Measurements from ENCODE around the gene ERMARD.

The ERMARD gene

DNA sequence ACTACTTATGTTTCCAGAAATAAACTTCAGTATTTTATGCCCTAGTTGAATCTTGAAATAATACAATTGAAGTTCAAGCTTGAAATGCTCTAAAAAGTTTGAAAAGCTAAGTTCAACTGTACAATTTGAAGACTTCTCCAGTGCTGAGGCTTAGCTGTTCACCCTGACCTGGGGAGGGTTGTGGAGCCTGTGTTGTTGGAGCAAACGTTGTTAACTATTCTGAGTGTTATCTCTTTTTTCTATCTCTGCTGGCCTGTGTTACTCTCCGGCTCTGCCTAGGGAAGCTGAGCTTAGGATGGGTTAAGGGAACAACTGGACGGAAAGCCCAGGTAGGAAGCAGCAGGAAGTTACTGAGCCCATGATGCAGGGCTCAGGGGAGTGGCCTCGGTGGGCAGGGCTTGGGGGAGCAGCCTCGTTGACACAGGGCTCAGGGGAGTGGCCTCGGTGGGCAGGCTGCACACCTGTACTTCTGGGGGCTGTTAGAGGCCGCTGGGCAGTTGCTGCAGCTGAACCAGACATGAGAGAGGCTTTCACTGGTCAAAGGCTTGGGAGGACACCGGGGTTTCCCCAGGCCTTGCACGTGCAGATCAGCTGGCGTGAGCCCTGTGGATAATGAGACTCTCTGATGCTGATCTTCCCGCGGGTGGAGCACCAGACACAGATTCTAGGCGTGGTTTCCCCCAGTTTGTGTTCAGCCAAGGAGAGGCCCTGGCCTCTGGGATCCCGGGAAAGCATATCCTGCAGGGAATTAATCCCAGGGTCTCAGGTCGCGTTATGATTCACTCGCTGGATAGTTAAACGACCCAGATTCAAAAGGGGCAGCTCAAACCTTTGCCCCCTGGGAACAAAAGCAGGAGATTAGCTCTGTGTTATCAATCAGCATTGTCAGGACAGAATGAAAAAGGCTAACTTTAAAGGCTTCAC lies 58.9 kb downstream of the ERMARD start:
- TF ChIP-seq, protein P1, sequence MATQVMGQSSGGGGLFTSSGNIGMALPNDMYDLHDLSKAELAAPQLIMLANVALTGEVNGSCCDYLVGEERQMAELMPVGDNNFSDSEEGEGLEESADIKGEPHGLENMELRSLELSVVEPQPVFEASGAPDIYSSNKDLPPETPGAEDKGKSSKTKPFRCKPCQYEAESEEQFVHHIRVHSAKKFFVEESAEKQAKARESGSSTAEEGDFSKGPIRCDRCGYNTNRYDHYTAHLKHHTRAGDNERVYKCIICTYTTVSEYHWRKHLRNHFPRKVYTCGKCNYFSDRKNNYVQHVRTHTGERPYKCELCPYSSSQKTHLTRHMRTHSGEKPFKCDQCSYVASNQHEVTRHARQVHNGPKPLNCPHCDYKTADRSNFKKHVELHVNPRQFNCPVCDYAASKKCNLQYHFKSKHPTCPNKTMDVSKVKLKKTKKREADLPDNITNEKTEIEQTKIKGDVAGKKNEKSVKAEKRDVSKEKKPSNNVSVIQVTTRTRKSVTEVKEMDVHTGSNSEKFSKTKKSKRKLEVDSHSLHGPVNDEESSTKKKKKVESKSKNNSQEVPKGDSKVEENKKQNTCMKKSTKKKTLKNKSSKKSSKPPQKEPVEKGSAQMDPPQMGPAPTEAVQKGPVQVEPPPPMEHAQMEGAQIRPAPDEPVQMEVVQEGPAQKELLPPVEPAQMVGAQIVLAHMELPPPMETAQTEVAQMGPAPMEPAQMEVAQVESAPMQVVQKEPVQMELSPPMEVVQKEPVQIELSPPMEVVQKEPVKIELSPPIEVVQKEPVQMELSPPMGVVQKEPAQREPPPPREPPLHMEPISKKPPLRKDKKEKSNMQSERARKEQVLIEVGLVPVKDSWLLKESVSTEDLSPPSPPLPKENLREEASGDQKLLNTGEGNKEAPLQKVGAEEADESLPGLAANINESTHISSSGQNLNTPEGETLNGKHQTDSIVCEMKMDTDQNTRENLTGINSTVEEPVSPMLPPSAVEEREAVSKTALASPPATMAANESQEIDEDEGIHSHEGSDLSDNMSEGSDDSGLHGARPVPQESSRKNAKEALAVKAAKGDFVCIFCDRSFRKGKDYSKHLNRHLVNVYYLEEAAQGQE (IDR thresholded peaks at IDR 0.05; ENCODE audit: insufficient read depth in 1 of 2, low read depth in 2 of 2, low read length in 2 of 2) = no peak
- no peak for TF ChIP-seq TAF1 (IDR thresholded peaks at IDR 0.05; ENCODE audit: borderline replicate concordance, insufficient read depth, low read length)
- TF ChIP-seq SIN3A (IDR thresholded peaks at IDR 0.05; ENCODE audit: borderline replicate concordance, insufficient read depth, low read length) = no peak
- TF ChIP-seq FOXP2 (optimal IDR thresholded peaks at IDR 0.05; ENCODE audit: borderline replicate concordance, extremely low read depth, extremely low read length, insufficient read depth) = no peak
- no peak for TF ChIP-seq POLR2AphosphoS5 (IDR thresholded peaks at IDR 0.05; ENCODE audit: low read depth, low read length)

DNA sequence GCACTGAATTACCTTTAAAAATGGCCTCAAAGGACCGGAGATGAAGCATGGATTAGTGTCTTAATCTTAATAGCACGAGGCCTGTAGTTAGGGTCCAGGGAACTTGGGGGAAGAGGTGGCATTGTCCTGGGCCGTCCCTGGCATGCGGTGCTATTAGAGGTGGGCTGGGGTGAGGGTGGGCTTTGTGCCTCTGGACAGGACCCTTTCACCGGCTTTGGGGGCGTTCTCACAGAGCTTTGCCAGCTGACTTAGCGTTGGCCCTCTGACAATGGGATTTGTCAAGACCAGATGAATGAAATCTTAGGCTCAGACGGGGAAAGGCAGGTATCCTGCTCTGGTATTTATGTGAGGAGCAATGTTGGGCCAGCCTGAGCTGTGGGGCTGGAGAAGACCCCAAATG lies 59.6 kb downstream of the ERMARD start:
- TF ChIP-seq POLR2AphosphoS5 (IDR thresholded peaks at IDR 0.05; ENCODE audit: low read depth, low read length) (no peak), TAF1 (IDR thresholded peaks at IDR 0.05; ENCODE audit: borderline replicate concordance, insufficient read depth, low read length) (no peak), FOXP2 (optimal IDR thresholded peaks at IDR 0.05; ENCODE audit: borderline replicate concordance, extremely low read depth, extremely low read length, insufficient read depth) (no peak), SIN3A (IDR thresholded peaks at IDR 0.05; ENCODE audit: borderline replicate concordance, insufficient read depth, low read length) (no peak)
- TF ChIP-seq, protein P1 (IDR thresholded peaks at IDR 0.05; ENCODE audit: insufficient read depth in 1 of 2, low read depth in 2 of 2, low read length in 2 of 2) = no peak

DNA sequence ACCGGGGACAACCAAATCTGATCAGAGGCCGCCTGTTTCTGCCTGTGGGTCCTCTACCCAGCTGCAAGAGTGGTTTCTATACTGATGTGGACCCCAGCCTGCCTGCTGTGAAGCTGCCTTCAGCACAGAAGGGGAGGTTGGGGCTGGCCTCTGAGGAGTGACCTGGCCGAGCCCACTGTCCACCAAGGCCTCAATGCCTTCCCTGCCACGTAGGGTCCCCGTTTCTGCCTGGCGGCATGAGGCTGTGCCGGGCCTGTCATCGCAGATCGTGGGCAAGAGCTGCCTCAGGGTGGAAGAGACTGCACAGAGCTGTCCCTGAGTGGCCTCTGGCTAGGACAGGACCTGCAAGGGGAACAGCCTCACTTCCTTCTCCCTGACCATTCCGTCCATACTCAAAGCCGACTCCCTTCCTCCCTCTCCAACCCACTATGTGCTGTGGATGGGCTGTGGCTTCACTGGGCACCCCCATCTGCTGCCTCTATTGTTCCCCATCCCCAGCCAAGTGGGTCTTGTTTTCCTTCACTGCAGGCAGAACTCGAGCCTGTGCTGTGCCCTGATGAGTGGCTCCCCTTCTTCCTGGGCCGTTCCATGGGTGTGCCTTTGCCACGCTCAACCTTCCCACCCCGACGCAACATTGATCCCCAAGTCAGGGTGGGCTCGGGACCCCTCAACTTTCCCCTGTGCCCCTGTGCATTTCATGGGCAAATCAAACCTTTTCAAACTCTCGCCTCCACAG lies 60.3 kb downstream of the ERMARD start:
- no peak for TF ChIP-seq POLR2AphosphoS5 (IDR thresholded peaks at IDR 0.05; ENCODE audit: low read depth, low read length)
- TF ChIP-seq SIN3A (IDR thresholded peaks at IDR 0.05; ENCODE audit: borderline replicate concordance, insufficient read depth, low read length) = no peak
- TF ChIP-seq TAF1 (IDR thresholded peaks at IDR 0.05; ENCODE audit: borderline replicate concordance, insufficient read depth, low read length) = no peak
- TF ChIP-seq FOXP2 (optimal IDR thresholded peaks at IDR 0.05; ENCODE audit: borderline replicate concordance, extremely low read depth, extremely low read length, insufficient read depth) = no peak
- TF ChIP-seq, protein P1 (IDR thresholded peaks at IDR 0.05; ENCODE audit: insufficient read depth in 1 of 2, low read depth in 2 of 2, low read length in 2 of 2) = no peak

DNA sequence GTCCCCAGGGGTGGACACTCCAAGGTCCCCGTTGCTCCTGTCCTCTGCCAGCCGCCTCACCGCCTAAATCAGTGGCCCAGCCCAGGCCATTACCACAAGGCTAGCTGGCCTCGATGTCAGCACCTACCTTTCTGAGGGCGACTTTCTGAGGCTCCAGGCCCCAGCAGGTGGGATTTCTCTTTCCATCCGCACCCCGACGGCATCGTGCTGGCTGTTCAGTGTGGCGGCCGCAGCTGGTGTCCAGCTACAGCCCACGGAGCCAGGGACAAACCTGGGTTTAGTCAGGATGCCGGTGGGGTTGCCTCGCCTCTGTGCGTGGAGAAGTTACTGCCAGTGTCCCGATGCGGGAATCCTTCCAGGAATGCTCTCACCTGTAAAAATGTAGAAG lies 60.8 kb downstream of the ERMARD start:
- TF ChIP-seq TAF1 (IDR thresholded peaks at IDR 0.05; ENCODE audit: borderline replicate concordance, insufficient read depth, low read length) (no peak), SIN3A (IDR thresholded peaks at IDR 0.05; ENCODE audit: borderline replicate concordance, insufficient read depth, low read length) (no peak), FOXP2 (optimal IDR thresholded peaks at IDR 0.05; ENCODE audit: borderline replicate concordance, extremely low read depth, extremely low read length, insufficient read depth) (no peak), POLR2AphosphoS5 (IDR thresholded peaks at IDR 0.05; ENCODE audit: low read depth, low read length) (no peak)
- TF ChIP-seq, protein P1 (IDR thresholded peaks at IDR 0.05; ENCODE audit: insufficient read depth in 1 of 2, low read depth in 2 of 2, low read length in 2 of 2) = no peak

Measured in PFSK-1 (cell line).